Measurements from ENCODE around the gene APLP2.

DNA sequence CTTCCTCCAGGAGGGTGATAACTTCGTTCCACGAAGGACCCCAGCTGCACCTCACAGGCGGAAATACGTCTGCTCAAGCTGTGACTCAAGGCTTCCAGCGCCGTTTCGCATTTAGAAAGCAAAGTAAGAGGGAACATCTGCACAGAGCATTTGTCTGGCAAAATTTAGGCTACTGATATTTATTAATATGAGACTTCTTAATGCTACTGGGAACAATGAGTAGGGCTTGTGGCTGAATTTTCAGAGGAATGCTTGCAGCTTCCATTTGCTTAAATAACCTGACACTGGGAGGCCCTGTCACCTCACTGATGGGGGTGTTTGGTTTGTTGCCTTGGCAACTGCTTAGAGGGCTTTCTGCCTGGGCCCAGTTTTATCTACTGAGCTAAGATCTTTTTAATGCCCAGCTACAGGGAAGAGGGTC lies 75.2 kb downstream of the APLP2 start:
- no peak for TF ChIP-seq POLR2A (IDR thresholded peaks at IDR 0.05)
- no peak for TF ChIP-seq CTCF (IDR thresholded peaks at IDR 0.05)

All from Peyer's patch (tissue), 4 donors.